A549 (cell line): ENCODE results near the gene MATK.

ENCODE experiments used
- CEBPB ChIP-seq, 2 experiments: fragments of >200 bp in 1 of 2; sonication (Bioruptor Twin) in 1 of 2; formaldehyde crosslinking in 1 of 2; IDR thresholded peaks; 2 replicates each; pipeline ENCODE4 v1.6.1; 2012 to 2016
- ESRRA ChIP-seq: fragments of 150-350 bp; IDR thresholded peaks from 2 replicates; pipeline ENCODE4 v1.6.1; 2014; ENCODE audit warnings: mild to moderate bottlenecking, low read length, borderline replicate concordance
- FOSB ChIP-seq: fragments of 250-450 bp; sonication (Bioruptor Pico); IDR thresholded peaks from 2 replicates; pipeline ENCODE4 v1.5.0; 2020; ENCODE audit warnings: mild to moderate bottlenecking, moderate library complexity
- MAFK ChIP-seq: fragments of 450-650 bp; IDR thresholded peaks from 2 replicates; pipeline ENCODE4 v1.6.1; 2014; ENCODE audit not compliant: partially characterized antibody
- MAX ChIP-seq: IDR thresholded peaks from 2 replicates; pipeline ENCODE4 v1.6.1; 2012
- MAZ ChIP-seq: fragments of 150-350 bp; IDR thresholded peaks from 2 replicates; pipeline ENCODE4 v1.6.1; 2014; ENCODE audit warnings: antibody characterized with exemption, low read depth, low read length, borderline replicate concordance
- REST ChIP-seq: fragments of 200-600 bp; sonication (generic); IDR thresholded peaks from 2 replicates; pipeline ENCODE4 v1.6.1; 2016; ENCODE audit warnings: antibody characterized with exemption, mild to moderate bottlenecking, moderate library complexity
- SMC3 ChIP-seq: fragments of >200 bp; sonication (Bioruptor Twin); formaldehyde crosslinking; IDR thresholded peaks from 3 replicates; pipeline ENCODE4 v1.6.1; 2018; ENCODE audit warnings: inconsistent platforms
- ZFP36 ChIP-seq: fragments of 450-650 bp; IDR thresholded peaks from 2 replicates; pipeline ENCODE4 v1.6.1; 2014; ENCODE audit warnings: borderline replicate concordance; ENCODE audit not compliant: partially characterized antibody
- TF ChIP-seq, protein P1 (sequence below): fragments of 450-650 bp; IDR thresholded peaks from 2 replicates; pipeline ENCODE4 v1.6.1; 2014; ENCODE audit warnings: antibody characterized with exemption
- TF ChIP-seq, protein P2 (sequence below): fragments of >200 bp; sonication (Bioruptor Twin); formaldehyde crosslinking; IDR thresholded peaks from 3 replicates; pipeline ENCODE4 v1.5.1; 2016
- TF ChIP-seq, protein P3 (sequence below): fragments of 150-350 bp; IDR thresholded peaks from 2 replicates; pipeline ENCODE4 v1.6.1; 2014; ENCODE audit warnings: low read depth, mild to moderate bottlenecking, low read length

GRCh38 chr19:3833578-3834348 is 47.6 kb upstream of the MATK start:
- TF ChIP-seq CEBPB (IDR thresholded peaks at IDR 0.05) (no peak), SMC3 (no peak), ESRRA (no peak), MAZ (no peak), FOSB (no peak), ZFP36 (no peak), MAX (no peak), MAFK (no peak), REST (no peak)
- TF ChIP-seq, protein P1, sequence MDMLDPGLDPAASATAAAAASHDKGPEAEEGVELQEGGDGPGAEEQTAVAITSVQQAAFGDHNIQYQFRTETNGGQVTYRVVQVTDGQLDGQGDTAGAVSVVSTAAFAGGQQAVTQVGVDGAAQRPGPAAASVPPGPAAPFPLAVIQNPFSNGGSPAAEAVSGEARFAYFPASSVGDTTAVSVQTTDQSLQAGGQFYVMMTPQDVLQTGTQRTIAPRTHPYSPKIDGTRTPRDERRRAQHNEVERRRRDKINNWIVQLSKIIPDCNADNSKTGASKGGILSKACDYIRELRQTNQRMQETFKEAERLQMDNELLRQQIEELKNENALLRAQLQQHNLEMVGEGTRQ: no peak
- TF ChIP-seq, protein P2, sequence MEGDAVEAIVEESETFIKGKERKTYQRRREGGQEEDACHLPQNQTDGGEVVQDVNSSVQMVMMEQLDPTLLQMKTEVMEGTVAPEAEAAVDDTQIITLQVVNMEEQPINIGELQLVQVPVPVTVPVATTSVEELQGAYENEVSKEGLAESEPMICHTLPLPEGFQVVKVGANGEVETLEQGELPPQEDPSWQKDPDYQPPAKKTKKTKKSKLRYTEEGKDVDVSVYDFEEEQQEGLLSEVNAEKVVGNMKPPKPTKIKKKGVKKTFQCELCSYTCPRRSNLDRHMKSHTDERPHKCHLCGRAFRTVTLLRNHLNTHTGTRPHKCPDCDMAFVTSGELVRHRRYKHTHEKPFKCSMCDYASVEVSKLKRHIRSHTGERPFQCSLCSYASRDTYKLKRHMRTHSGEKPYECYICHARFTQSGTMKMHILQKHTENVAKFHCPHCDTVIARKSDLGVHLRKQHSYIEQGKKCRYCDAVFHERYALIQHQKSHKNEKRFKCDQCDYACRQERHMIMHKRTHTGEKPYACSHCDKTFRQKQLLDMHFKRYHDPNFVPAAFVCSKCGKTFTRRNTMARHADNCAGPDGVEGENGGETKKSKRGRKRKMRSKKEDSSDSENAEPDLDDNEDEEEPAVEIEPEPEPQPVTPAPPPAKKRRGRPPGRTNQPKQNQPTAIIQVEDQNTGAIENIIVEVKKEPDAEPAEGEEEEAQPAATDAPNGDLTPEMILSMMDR: no peak
- TF ChIP-seq, protein P3, sequence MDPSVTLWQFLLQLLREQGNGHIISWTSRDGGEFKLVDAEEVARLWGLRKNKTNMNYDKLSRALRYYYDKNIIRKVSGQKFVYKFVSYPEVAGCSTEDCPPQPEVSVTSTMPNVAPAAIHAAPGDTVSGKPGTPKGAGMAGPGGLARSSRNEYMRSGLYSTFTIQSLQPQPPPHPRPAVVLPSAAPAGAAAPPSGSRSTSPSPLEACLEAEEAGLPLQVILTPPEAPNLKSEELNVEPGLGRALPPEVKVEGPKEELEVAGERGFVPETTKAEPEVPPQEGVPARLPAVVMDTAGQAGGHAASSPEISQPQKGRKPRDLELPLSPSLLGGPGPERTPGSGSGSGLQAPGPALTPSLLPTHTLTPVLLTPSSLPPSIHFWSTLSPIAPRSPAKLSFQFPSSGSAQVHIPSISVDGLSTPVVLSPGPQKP: no peak
